Stimulated activated CD4-positive, alpha-beta T cell treated with anti-CD3 and anti-CD28 coated beads, Interleukin-12 subunit alpha, Interleukin-12 subunit beta, amount 100 ng/mL, for 48 hours (primary cell): ENCODE measurements around the gene PRPF40B.

Experiments
- DNase-seq, 3 donors: peaks; one replicate each; pipeline ENCODE4 v3.0.0-alpha.2; 2020; ENCODE audit warnings: low read depth in 2 of 3, low spot score in 1 of 3

PRPF40B gene

GRCh38 chr12:49635036-49635435 is 11.7 kb downstream of the PRPF40B start:
- no peak for DNase-seq

- DNase-seq = no peak
Measured at GRCh38 chr12:49635656-49636055, 12.3 kb downstream of the PRPF40B start.

- no peak for DNase-seq
Measured at GRCh38 chr12:49636574-49636973, 13.2 kb downstream of the PRPF40B start.

GRCh38 chr12:49636979-49637755 is 13.8 kb downstream of the PRPF40B start:
- DNase-seq = peak; percentile 31 to 62 (median 40)

GRCh38 chr12:49641748-49642369 is 18.5 kb downstream of the PRPF40B start:
- no peak for DNase-seq

- DNase-seq = no peak
Measured at GRCh38 chr12:49642370-49642802, 19.0 kb downstream of the PRPF40B start.

- DNase-seq = no peak
Measured at GRCh38 chr12:49643135-49643534, 19.8 kb downstream of the PRPF40B start.

GRCh38 chr12:49643961-49644619 is 20.7 kb downstream of the PRPF40B start:
- DNase-seq = no peak

- DNase-seq = peak; percentile 64 to 75 (median 66)
Measured at GRCh38 chr12:49644620-49644994, 21.2 kb downstream of the PRPF40B start.

- no peak for DNase-seq
Measured at GRCh38 chr12:49645146-49646039, 22.0 kb downstream of the PRPF40B start.

- DNase-seq = no peak
Measured at GRCh38 chr12:49646331-49646830, 23.0 kb downstream of the PRPF40B start.

GRCh38 chr12:49646871-49647654 is 23.7 kb downstream of the PRPF40B start:
- DNase-seq = no peak

- no peak for DNase-seq
Measured at GRCh38 chr12:49647827-49648711, 24.7 kb downstream of the PRPF40B start.

- no peak for DNase-seq
Measured at GRCh38 chr12:49648712-49649003, 25.3 kb downstream of the PRPF40B start.

GRCh38 chr12:49649445-49649844 is 26.1 kb downstream of the PRPF40B start:
- DNase-seq = no peak

- DNase-seq = no peak
Measured at GRCh38 chr12:49649892-49650291, 26.5 kb downstream of the PRPF40B start.

GRCh38 chr12:49651855-49652254 is 28.5 kb downstream of the PRPF40B start:
- no peak for DNase-seq

GRCh38 chr12:49652921-49653520 is 29.7 kb downstream of the PRPF40B start:
- no peak for DNase-seq

- no peak for DNase-seq
Measured at GRCh38 chr12:49654715-49655114, 31.4 kb downstream of the PRPF40B start.
